Lung (tissue), 12 donors: ENCODE results near the gene CEBPA. TPM values are rescaled to one million over a fixed set of nuclear protein-coding genes. Genes with fewer than 3 reads are reported as not detected.

ENCODE experiments used
- ATAC-seq: fragments of 200-7000 bp; cut with Tn5 transposase; one replicate; pipeline ENCODE4 v1.9.1; 2020; ENCODE audit warnings: moderate number of reproducible peaks; ENCODE audit not compliant: insufficient read depth, low FRiP score
- DNase-seq, 3 donors: peaks; one replicate each; pipeline ENCODE4 v3.0.0-alpha.2; 2013 to 2017
- H3K27ac ChIP-seq, 2 donors: one replicate each; pipeline ENCODE4 v1.5.1; 2013; ENCODE audit warnings: mild to moderate bottlenecking in 2 of 2, moderate library complexity in 2 of 2, control low read depth in 1 of 2, inconsistent platforms in 1 of 2, low read depth in 1 of 2, low read length in 1 of 2
- H3K27me3 ChIP-seq, 3 donors: one replicate each; pipeline ENCODE4 v1.5.1; 2013; ENCODE audit warnings: low read length in 2 of 3; ENCODE audit not compliant: control insufficient read depth in 3 of 3, insufficient read depth in 3 of 3
- H3K36me3 ChIP-seq, 4 donors: one replicate each; pipeline ENCODE4 v1.5.1; 2013; ENCODE audit warnings: low read length in 4 of 4, mild to moderate bottlenecking in 1 of 4, moderate library complexity in 1 of 4; ENCODE audit not compliant: control insufficient read depth in 4 of 4, insufficient read depth in 4 of 4
- H3K4me1 ChIP-seq, 5 donors: one replicate each; pipeline ENCODE4 v1.5.1; 2013; ENCODE audit warnings: low read length in 5 of 5, mild to moderate bottlenecking in 2 of 5, moderate library complexity in 1 of 5; ENCODE audit not compliant: control insufficient read depth in 5 of 5, insufficient read depth in 5 of 5
- H3K4me3 ChIP-seq: one replicate; pipeline ENCODE4 v1.5.1; 2013; ENCODE audit warnings: mild to moderate bottlenecking, control low read depth, moderate library complexity
- H3K9ac ChIP-seq, 2 donors: one replicate each; pipeline ENCODE4 v1.5.1; 2013; ENCODE audit warnings: low read length in 2 of 2, control low read depth in 1 of 2; ENCODE audit not compliant: insufficient read depth in 1 of 2
- H3K9me3 ChIP-seq, 4 donors: one replicate each; pipeline ENCODE4 v1.5.1; 2013; ENCODE audit warnings: low read length in 3 of 4, mild to moderate bottlenecking in 1 of 4, moderate library complexity in 1 of 4; ENCODE audit not compliant: control insufficient read depth in 4 of 4, insufficient read depth in 3 of 4
- CTCF ChIP-seq: IDR thresholded peaks from 2 replicates; pipeline ENCODE4 v1.5.1; 2012; ENCODE audit warnings: mild to moderate bottlenecking; ENCODE audit errors: control extremely low read depth, extremely low read depth
- WGBS, 2 donors: extraction: QIAGEN DNeasy Blood & Tissue Kit; methylation state at CpG; one replicate each; pipeline ENCODE4 v1.1.7; 2013; 5-methylcytosine and 5-hydroxymethylcytosine counted together
- polyA plus RNA-seq, 2 donors: library from polyadenylated mRNA; stranded (reverse); fragments of 200-250 nt; gene quantifications; one replicate each; pipeline ENCODE4 v1.2.1, GENCODE V29; 2013
- total RNA-seq, 2 donors: library from RNA; depleted of rRNA in 1 of 2; stranded (reverse); fragments of >200 nt in 1 of 2; gene quantifications; one replicate each; pipeline ENCODE4 v1.2.1, GENCODE V29; 2014 to 2021
- donor health status: control.
- donor health status: control.
- donor health status: Bipolar disorder and iron deficiency.
- donor health status: healthy.
- donor health status: DM: yes; HTN: yes; CAD: no.

Gene CEBPA
- total and polyA plus RNA-seq, 4 donors: 20.4 to 93.8 (median 61.2) TPM

- H3K27me3 ChIP-seq: peaks cover 0 to 13% (median 5%) of the 10 kb centered on the region in 3 donors
- DNase-seq (no peak), ATAC-seq (no peak)
- H3K27ac ChIP-seq: peak overlapping the region in 1 of 2 donors; percentile 92
- peak overlapping the region in 1 of 2 donors; percentile 53 for H3K9ac ChIP-seq
- WGBS, 2 donors: 50 to 63% methylated on average over 13 of the region's 13 CpGs
- peaks cover 0 to 38% (median 13%) of the 10 kb centered on the region in 5 donors for H3K4me1 ChIP-seq
- no peaks in the 10 kb centered on the region for H3K9me3 ChIP-seq
- H3K36me3 ChIP-seq: no peaks in the 10 kb centered on the region
- TF ChIP-seq CTCF: no peak
- H3K4me3 ChIP-seq: no peak overlapping the region
Observed at GRCh38 chr19:33304371-33304759, 2.0 kb upstream of the CEBPA start.

- WGBS, 2 donors: 5% methylated on average over 33 of the region's 33 CpGs
- Histone ChIP-seq H3K36me3 (no peaks in the 10 kb centered on the region), H3K27ac (peak overlapping the region in 1 of 2 donors; percentile 92), H3K27me3 (peaks cover 0 to 13% (median 5%) of the 10 kb centered on the region in 3 donors), H3K4me1 (peaks cover 0 to 43% (median 16%) of the 10 kb centered on the region in 5 donors), H3K9me3 (no peaks in the 10 kb centered on the region), H3K9ac (peak overlapping the region in 1 of 2 donors; percentile 53), H3K4me3 (peak overlapping the region; percentile 68)
- no peak for ATAC-seq
- no peak for TF ChIP-seq CTCF
- peak in 2 of 3 donors; percentile 27 to 66 for DNase-seq
Observed at GRCh38 chr19:33303791-33304345, 1.5 kb upstream of the CEBPA start.

- 1 to 2% methylated on average over 61 to 92 of the region's 92 CpGs for WGBS, 2 donors
- ATAC-seq (peak; percentile 13), DNase-seq (peak; percentile 67 to 72 (median 70))
- no peak for TF ChIP-seq CTCF
- Histone ChIP-seq H3K36me3 (no peaks in the 10 kb centered on the region), H3K9me3 (no peaks in the 10 kb centered on the region), H3K4me3 (peak overlapping the region; percentile 68), H3K27me3 (peaks cover 0 to 13% (median 5%) of the 10 kb centered on the region in 3 donors), H3K27ac (peak overlapping the region; percentile 34 to 92), H3K4me1 (peaks cover 0 to 44% (median 18%) of the 10 kb centered on the region in 5 donors), H3K9ac (no peak overlapping the region)
Observed at GRCh38 chr19:33302974-33303790, 848 bp upstream of the CEBPA start.
